Fibroblast of lung (primary cell): ENCODE data around the gene CNOT8. TPM values are rescaled to one million over a fixed set of nuclear protein-coding genes. Genes with fewer than 3 reads are reported as not detected.
A peak's percentile ranks its signal among the peaks of the same experiment; 100 is the strongest.

Experiments
- DNase-seq, 2 donors: peaks; one replicate each; pipeline versions ENCODE4 v3.0.0 to v3.0.0-alpha.2; 2010; ENCODE audit warnings: low read depth in 2 of 2
- H2AFZ ChIP-seq: 2 replicates; pipeline ENCODE4 v1.5.1; 2012; ENCODE audit warnings: low read length, control low read depth, inconsistent platforms
- H3K27ac ChIP-seq: 2 replicates; pipeline ENCODE4 v1.5.1; 2011; ENCODE audit warnings: low read length, control low read depth; ENCODE audit not compliant: insufficient read depth
- H3K27me3 ChIP-seq: 2 replicates; pipeline ENCODE4 v1.5.1; 2011; ENCODE audit warnings: mild to moderate bottlenecking, low read length; ENCODE audit not compliant: control insufficient read depth, insufficient read depth
- H3K36me3 ChIP-seq: 2 replicates; pipeline ENCODE4 v1.5.1; 2011; ENCODE audit warnings: low read length; ENCODE audit not compliant: control insufficient read depth, insufficient read depth
- H3K4me1 ChIP-seq: 2 replicates; pipeline ENCODE4 v1.5.1; 2011; ENCODE audit warnings: low read length; ENCODE audit not compliant: control insufficient read depth, insufficient read depth; ENCODE audit errors: extremely low read depth
- H3K4me2 ChIP-seq: 2 replicates; pipeline ENCODE4 v1.5.1; 2011; ENCODE audit warnings: low read length, control low read depth; ENCODE audit not compliant: insufficient read depth; ENCODE audit errors: extremely low read depth
- H3K4me3 ChIP-seq, 4 experiments: fragments of 200-600 bp in 1 of 4; sonication (generic) in 1 of 4; replicated peaks in 1 of 4; 2 replicates each; pipeline ENCODE4 v1.5.1; 2011 to 2016; ENCODE audit warnings: low read length in 4 of 4, low read depth in 3 of 4, mild to moderate bottlenecking in 3 of 4, control low read depth in 2 of 4, inconsistent platforms in 1 of 4, mixed read lengths in 1 of 4; ENCODE audit not compliant: insufficient read depth in 1 of 4; ENCODE audit errors: control extremely low read depth in 1 of 4
- H3K79me2 ChIP-seq: 2 replicates; pipeline ENCODE4 v1.5.1; 2012; ENCODE audit warnings: mild to moderate bottlenecking, low read length, inconsistent platforms; ENCODE audit not compliant: control insufficient read depth, insufficient read depth
- H3K9ac ChIP-seq: 2 replicates; pipeline ENCODE4 v1.5.1; 2011; ENCODE audit warnings: mild to moderate bottlenecking, low read length, control low read depth; ENCODE audit not compliant: insufficient read depth
- H3K9me3 ChIP-seq: 2 replicates; pipeline ENCODE4 v1.5.1; 2012; ENCODE audit warnings: low read depth, low read length; ENCODE audit not compliant: control insufficient read depth, insufficient read depth
- H4K20me1 ChIP-seq: 2 replicates; pipeline ENCODE4 v1.5.1; 2011; ENCODE audit warnings: low read length; ENCODE audit not compliant: control insufficient read depth, insufficient read depth; ENCODE audit errors: extremely low read depth
- EZH2 ChIP-seq: IDR thresholded peaks from 2 replicates; pipeline ENCODE4 v1.5.1; 2012; ENCODE audit warnings: low read length, control low read depth, mild to moderate bottlenecking; ENCODE audit errors: missing control alignments
- polyA minus RNA-seq: library from RNA; depleted of rRNA, polyadenylated mRNA; stranded (reverse); fragments of >200 nt; gene quantifications from 2 replicates; pipeline ENCODE4 v1.2.3, GENCODE V29; 2011; ENCODE audit warnings: low replicate concordance
- polyA plus RNA-seq, 2 donors: library from polyadenylated mRNA; depleted of rRNA in 1 of 2; stranded (reverse) in 1 of 2; unstranded in 1 of 2; fragments of >200 nt; gene quantifications; 2 replicates each; pipeline ENCODE4 v1.2.1, GENCODE V29; 2011 to 2012; ENCODE audit warnings: missing spikeins in 1 of 2
- total RNA-seq: library from RNA; depleted of rRNA; stranded (reverse); fragments of >200 nt; gene quantifications from 2 replicates; pipeline ENCODE4 v1.2.1, GENCODE V29; 2014
- TF ChIP-seq, protein P1 (sequence below), 2 donors: IDR thresholded peaks in 1 of 2; conservative IDR thresholded peaks in 1 of 2; 1 replicate in 1 of 2; 2 replicates in 1 of 2; pipeline ENCODE4 v1.5.1; 2011 to 2012; ENCODE audit warnings: low read length in 2 of 2, control low read depth in 1 of 2, inconsistent platforms in 1 of 2, low read depth in 1 of 2, mild to moderate bottlenecking in 1 of 2

The CNOT8 gene
- total RNA-seq (50.1 and 50.7 TPM in 2 replicates), polyA plus RNA-seq (46.7 and 66.7 TPM in 2 replicates), polyA minus RNA-seq (15.3 and 16.7 TPM in 2 replicates)
- 25.0 and 32.6 TPM in 2 replicates for polyA plus RNA-seq (2012)

DNA sequence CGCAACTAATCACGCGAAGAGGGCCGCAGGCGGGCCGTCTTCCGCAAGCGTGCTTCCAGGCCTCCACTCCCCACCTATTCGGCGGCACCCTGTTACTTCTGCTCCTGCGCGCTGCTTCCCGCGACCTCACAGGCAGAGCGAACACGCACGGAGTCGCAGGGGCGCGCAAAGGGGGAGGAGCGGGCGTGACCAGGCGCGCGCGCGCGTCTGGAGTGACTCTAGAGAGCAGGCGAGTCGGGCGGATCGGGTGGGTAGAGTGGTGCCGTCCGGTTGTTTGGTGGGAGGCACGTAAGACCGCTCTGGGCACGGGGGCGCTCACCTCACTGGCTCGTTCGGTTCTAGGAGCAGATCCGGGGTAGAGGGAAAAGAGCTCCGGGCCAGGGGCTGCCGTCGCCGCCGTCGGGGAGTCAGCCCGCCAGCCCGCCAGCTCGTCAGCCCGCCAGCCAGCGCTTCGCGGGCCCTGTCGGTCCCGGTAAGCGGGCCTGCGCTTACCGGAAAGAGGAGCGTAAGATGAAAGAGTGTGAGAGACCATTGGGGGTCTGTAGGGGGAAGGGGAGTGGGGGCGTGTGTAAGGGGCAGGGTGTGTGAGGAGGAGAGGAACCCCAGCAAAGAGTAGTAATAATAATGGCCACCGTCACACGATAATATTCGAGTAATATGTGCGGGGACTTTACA, at the start of gene CNOT8:
TSS of gene CNOT8 (plus strand) at position 331 of the 675 bp plus-strand sequence. CDS start 4,652 bp downstream, outside the sequence.
- Histone ChIP-seq H3K27ac (peak within 1 kb of the TSS; percentile 89), H3K4me3 (peak within 1 kb of the TSS; percentile 71 to 99 (median 83)), H3K4me2 (peak within 1 kb of the TSS; percentile 99), H3K36me3 (peaks cover under 1% of the 10 kb centered on the region), H3K9ac (peak within 1 kb of the TSS; percentile 93), H2AFZ (peak within 1 kb of the TSS; percentile 89), H3K4me1 (peaks cover 7% of the 10 kb centered on the region), H3K27me3 (no peaks in the 10 kb centered on the region), H4K20me1 (no peaks in the 10 kb centered on the region), H3K9me3 (no peaks in the 10 kb centered on the region), H3K79me2 (peaks cover 47% of the 10 kb centered on the region)
- DNase-seq, result peak; percentile 97 to 98
- TF ChIP-seq, protein P1, sequence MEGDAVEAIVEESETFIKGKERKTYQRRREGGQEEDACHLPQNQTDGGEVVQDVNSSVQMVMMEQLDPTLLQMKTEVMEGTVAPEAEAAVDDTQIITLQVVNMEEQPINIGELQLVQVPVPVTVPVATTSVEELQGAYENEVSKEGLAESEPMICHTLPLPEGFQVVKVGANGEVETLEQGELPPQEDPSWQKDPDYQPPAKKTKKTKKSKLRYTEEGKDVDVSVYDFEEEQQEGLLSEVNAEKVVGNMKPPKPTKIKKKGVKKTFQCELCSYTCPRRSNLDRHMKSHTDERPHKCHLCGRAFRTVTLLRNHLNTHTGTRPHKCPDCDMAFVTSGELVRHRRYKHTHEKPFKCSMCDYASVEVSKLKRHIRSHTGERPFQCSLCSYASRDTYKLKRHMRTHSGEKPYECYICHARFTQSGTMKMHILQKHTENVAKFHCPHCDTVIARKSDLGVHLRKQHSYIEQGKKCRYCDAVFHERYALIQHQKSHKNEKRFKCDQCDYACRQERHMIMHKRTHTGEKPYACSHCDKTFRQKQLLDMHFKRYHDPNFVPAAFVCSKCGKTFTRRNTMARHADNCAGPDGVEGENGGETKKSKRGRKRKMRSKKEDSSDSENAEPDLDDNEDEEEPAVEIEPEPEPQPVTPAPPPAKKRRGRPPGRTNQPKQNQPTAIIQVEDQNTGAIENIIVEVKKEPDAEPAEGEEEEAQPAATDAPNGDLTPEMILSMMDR (conservative IDR thresholded peaks at IDR 0.05 in 1 of 2, IDR thresholded peaks at IDR 0.05 in 1 of 2; ENCODE audit: low read depth in 1 of 2, low read length in 2 of 2), result no peak
- TF ChIP-seq EZH2, result no peak

DNA sequence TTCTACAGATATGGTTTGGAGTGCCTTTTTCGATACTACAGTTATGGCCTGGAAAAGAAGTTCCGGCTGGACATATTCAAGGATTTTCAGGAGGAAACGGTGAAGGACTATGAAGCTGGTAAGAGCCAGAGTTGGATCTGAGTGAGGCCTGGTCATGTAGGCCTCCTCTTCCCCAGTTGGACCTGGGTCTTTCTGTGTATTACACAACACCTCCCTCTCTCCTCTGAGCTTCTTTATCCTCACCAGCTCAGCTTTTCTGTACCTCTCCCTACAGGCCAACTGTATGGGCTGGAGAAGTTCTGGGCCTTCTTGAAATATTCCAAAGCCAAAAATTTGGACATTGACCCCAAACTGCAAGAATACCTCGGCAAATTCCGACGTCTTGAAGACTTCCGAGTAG, 47.2 kb upstream of the CNOT8 start:
- TF ChIP-seq, protein P1 (conservative IDR thresholded peaks at IDR 0.05 in 1 of 2, IDR thresholded peaks at IDR 0.05 in 1 of 2; ENCODE audit: low read depth in 1 of 2, low read length in 2 of 2), result no peak
- no peak for TF ChIP-seq EZH2
- Histone ChIP-seq H4K20me1 (no peaks in the 10 kb centered on the region), H3K9me3 (no peaks in the 10 kb centered on the region), H3K79me2 (no peaks in the 10 kb centered on the region), H3K4me2 (no peak overlapping the region), H3K27me3 (no peaks in the 10 kb centered on the region), H3K36me3 (peaks cover 22% of the 10 kb centered on the region), H3K4me3 (no peak overlapping the region), H3K27ac (no peak overlapping the region), H3K4me1 (no peaks in the 10 kb centered on the region), H2AFZ (no peak overlapping the region), H3K9ac (no peak overlapping the region)
- DNase-seq, result no peak

DNA sequence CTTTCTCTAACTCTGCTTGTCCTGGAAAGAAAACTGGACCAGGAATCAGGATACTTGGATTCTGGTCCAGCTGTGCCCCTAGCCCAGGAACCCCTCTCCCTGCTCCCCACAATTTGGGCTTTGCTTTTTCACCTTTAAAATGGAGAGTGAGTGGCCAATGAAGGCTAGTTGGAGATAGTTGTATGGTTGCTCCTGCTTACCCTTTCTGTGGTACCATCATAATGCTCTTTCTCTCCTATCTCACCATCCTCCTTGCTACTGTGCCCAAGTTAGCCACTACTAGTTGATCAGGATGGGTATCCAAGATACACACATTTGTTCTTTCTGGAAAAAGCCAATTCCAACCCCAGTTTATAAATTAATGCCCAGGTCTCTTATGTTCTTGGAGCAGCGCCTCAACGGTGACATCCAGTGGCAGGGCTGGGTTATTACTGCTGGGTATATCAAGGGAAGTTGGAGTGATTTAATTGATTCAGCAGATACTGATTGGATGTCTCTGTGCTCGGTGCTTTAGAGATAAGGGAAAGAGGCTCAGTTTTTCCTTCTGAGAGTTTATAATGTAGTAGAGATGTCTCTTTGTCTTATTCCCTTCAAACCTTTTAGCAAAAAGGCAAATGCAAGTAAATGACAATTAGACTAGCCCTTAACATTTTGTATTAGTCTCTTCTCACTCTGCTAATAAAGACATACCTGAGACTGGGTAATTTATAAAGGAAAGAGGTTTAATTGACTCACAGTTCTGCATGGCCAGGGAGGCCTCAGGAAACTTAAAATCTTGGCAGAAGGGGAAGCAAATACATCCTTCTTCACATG, 46.6 kb upstream of the CNOT8 start:
- Histone ChIP-seq H3K9ac (no peak overlapping the region), H3K27me3 (no peaks in the 10 kb centered on the region), H2AFZ (no peak overlapping the region), H3K4me3 (no peak overlapping the region), H3K27ac (no peak overlapping the region), H4K20me1 (no peaks in the 10 kb centered on the region), H3K4me2 (no peak overlapping the region), H3K79me2 (no peaks in the 10 kb centered on the region), H3K4me1 (no peaks in the 10 kb centered on the region), H3K9me3 (no peaks in the 10 kb centered on the region), H3K36me3 (peaks cover 24% of the 10 kb centered on the region)
- DNase-seq, result peak; percentile 52 to 79
- no peak for TF ChIP-seq EZH2
- TF ChIP-seq, protein P1 (conservative IDR thresholded peaks at IDR 0.05 in 1 of 2, IDR thresholded peaks at IDR 0.05 in 1 of 2; ENCODE audit: low read depth in 1 of 2, low read length in 2 of 2), result peak; percentile 96 to 97
